OCI-LY7 (cell line): ENCODE data around the gene ANO6. TPM values are rescaled to one million over a fixed set of nuclear protein-coding genes. Genes with fewer than 3 reads are reported as not detected.
"Not testable (repeated sequence)": the region's sequence is repeated elsewhere in the genome, so short reads cannot be mapped to it uniquely, and the experiment has no call there.

Source experiments
- BruUV-seq: library from RNA; stranded (reverse); fragments of 400-500 nt; replicated peaks from 2 replicates; lab custom pipeline; 2021; lab: Mats Ljungman, UMichigan
- CTCF ChIA-PET: fragments of 300-600 bp; sonication (Branson Sonifier 250); formaldehyde crosslinking; loops from one replicate; lab custom pipeline; 2022; ENCODE audit warnings: antibody characterized with exemption; ENCODE audit not compliant: unreplicated experiment; lab: Charles Lee
- POLR2A ChIA-PET: fragments of 300-600 bp; sonication (Branson Sonifier 250); formaldehyde crosslinking; loops from one replicate; lab custom pipeline; 2022; ENCODE audit warnings: antibody characterized with exemption; lab: Charles Lee
- DNase-seq: peaks from one replicate; pipeline ENCODE4 v3.0.0-alpha.2; 2015; ENCODE audit warnings: low spot score
- H2AFZ ChIP-seq: fragments of 200-600 bp; sonication (generic), shearing (Covaris generic); 2 replicates; pipeline ENCODE4 v1.6.1; 2014; ENCODE audit warnings: mild to moderate bottlenecking, antibody characterized with exemption, low read length, moderate library complexity
- H3K27ac ChIP-seq: fragments of 200-600 bp; sonication (generic); 2 replicates; pipeline ENCODE4 v1.5.1; 2014; ENCODE audit warnings: mixed run types, low read depth, mild to moderate bottlenecking, moderate library complexity, low read length, inconsistent platforms; ENCODE audit not compliant: poor library complexity, severe bottlenecking
- H3K36me3 ChIP-seq: fragments of 200-600 bp; sonication (generic); 2 replicates; pipeline ENCODE4 v1.6.1; 2014; ENCODE audit warnings: mild to moderate bottlenecking, antibody characterized with exemption, low read length, moderate library complexity, mixed read lengths; ENCODE audit not compliant: insufficient read depth
- H3K4me1 ChIP-seq: fragments of 200-600 bp; sonication (generic); 2 replicates; pipeline ENCODE4 v1.5.1; 2014; ENCODE audit warnings: mild to moderate bottlenecking, low read length; ENCODE audit not compliant: insufficient read depth, poor library complexity, severe bottlenecking
- H3K4me2 ChIP-seq: fragments of 200-600 bp; sonication (generic); 2 replicates; pipeline ENCODE4 v1.6.1; 2014; ENCODE audit warnings: mild to moderate bottlenecking, low read length
- H3K4me3 ChIP-seq: fragments of 200-600 bp; sonication (generic); 2 replicates; pipeline ENCODE4 v1.5.1; 2014; ENCODE audit warnings: mild to moderate bottlenecking, low read depth, low read length; ENCODE audit not compliant: poor library complexity, severe bottlenecking
- H3K79me2 ChIP-seq: fragments of 200-600 bp; sonication (generic); 2 replicates; pipeline ENCODE4 v1.6.1; 2016; ENCODE audit warnings: low read depth, mild to moderate bottlenecking, low read length, moderate library complexity, mixed read lengths; ENCODE audit not compliant: insufficient read depth
- H3K9me2 ChIP-seq: fragments of 200-600 bp; sonication (generic); 2 replicates; pipeline ENCODE4 v1.6.1; 2016; ENCODE audit warnings: mild to moderate bottlenecking, low read length, mixed read lengths; ENCODE audit not compliant: insufficient read depth
- H3K9me3 ChIP-seq: fragments of 200-600 bp; sonication (generic); 2 replicates; pipeline ENCODE4 v1.6.1; 2014; ENCODE audit warnings: mild to moderate bottlenecking, mixed run types, low read length, mixed read lengths
- H4K20me1 ChIP-seq: fragments of 200-600 bp; sonication (generic); 2 replicates; pipeline ENCODE4 v1.6.1; 2014; ENCODE audit warnings: mild to moderate bottlenecking, antibody characterized with exemption, low read length, moderate library complexity, mixed read lengths; ENCODE audit not compliant: insufficient read depth
- CTCF ChIP-seq: fragments of 200-600 bp; sonication (generic); conservative IDR thresholded peaks from 2 replicates; pipeline ENCODE4 v1.5.1; 2014; ENCODE audit warnings: mild to moderate bottlenecking, antibody characterized with exemption, low read length, moderate library complexity, mixed read lengths
- EZH2phosphoT487 ChIP-seq: fragments of 200-600 bp; sonication (generic); IDR thresholded peaks from 2 replicates; pipeline ENCODE4 v1.6.1; 2018; ENCODE audit warnings: low read depth, borderline replicate concordance, mild to moderate bottlenecking, mixed run types, antibody characterized with exemption, low read length, moderate library complexity, mixed read lengths
- intact Hi-C: fragments of 100-400 bp; cut with micrococcal nuclease; formaldehyde crosslinking; loops from one replicate; pipeline ENCODE4 v1.10.0; 2022; ENCODE audit not compliant: unreplicated experiment
- total RNA-seq, 2 experiments: library from RNA; depleted of rRNA in 1 of 2; stranded (reverse); fragments of >200 nt in 1 of 2; shearing (Covaris generic) in 1 of 2; gene quantifications; 2 replicates each; pipeline ENCODE4 v1.2.3, GENCODE V29; 2014 to 2022

Gene ANO6
- total RNA-seq, 2 experiments from 2014 or later: 15.0 to 17.7 TPM

DNA sequence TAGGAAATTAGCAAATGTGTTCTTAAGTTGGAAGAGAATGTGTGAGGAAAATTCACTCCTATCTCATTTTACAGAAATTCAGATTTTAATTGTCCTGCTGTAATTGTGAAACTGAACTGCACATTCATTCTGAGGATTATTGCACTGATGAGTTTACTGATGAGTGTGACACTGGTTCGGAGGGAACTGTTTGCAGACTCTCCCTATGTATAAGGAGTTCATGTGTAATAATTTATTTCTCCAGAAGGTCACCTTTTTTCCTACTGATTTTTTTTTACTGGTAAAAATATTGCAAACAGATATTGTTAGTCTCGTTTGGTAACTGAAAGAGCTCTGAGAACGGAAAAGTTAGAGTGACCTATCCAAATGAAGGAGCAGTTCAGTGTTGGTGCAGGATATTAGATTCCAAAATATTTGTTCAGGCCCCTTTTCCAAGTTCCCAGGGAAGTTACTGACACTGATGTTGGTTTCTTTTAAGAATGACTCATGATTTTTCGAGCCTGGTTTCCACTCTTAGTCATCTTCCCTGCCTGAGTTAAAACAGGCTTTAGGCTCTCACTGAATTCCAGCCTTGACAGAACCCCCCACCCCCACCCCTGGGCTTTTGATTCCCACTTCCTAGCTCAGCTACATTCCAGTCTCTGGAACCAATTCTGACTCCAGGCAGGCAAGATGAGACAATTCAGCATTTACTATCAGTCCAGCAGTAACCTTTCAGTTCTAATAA, 18.4 kb downstream of the ANO6 start:
- H3K4me1 ChIP-seq: no peaks in the 10 kb centered on the region
- intact Hi-C loops: no loop called here
- no peaks in the 10 kb centered on the region for H3K9me2 ChIP-seq
- H3K4me2 ChIP-seq: no peak overlapping the region
- H3K9me3 ChIP-seq: no peaks in the 10 kb centered on the region
- no peak for TF ChIP-seq CTCF
- no peak for TF ChIP-seq EZH2phosphoT487
- ChIA-PET POLR2A (interaction anchor here (0.6 to 0.7 kb wide), 2 partner anchors 29 to 61 kb away, joined by 3 read pairs; no protein-coding TSS in a partner anchor), CTCF (no interaction called here)
- no peaks in the 10 kb centered on the region for H3K79me2 ChIP-seq
- no peaks in the 10 kb centered on the region for H3K36me3 ChIP-seq
- H2AFZ ChIP-seq: no peak overlapping the region
- no peak for DNase-seq
- no peak overlapping the region for H3K27ac ChIP-seq
- no TSS peak for BruUV-seq
- H4K20me1 ChIP-seq: no peaks in the 10 kb centered on the region
- no peak overlapping the region for H3K4me3 ChIP-seq

- Histone ChIP-seq H3K79me2 (no peaks in the 10 kb centered on the region), H2AFZ (no peak overlapping the region), H4K20me1 (no peaks in the 10 kb centered on the region), H3K4me2 (no peak overlapping the region), H3K4me3 (no peak overlapping the region), H3K9me2 (no peaks in the 10 kb centered on the region), H3K9me3 (no peaks in the 10 kb centered on the region), H3K27ac (no peak overlapping the region), H3K4me1 (no peaks in the 10 kb centered on the region), H3K36me3 (no peaks in the 10 kb centered on the region)
- intact Hi-C loops: no loop called here
- CTCF ChIA-PET: no interaction called here
- POLR2A ChIA-PET: no interaction called here
- TF ChIP-seq EZH2phosphoT487 (no peak), CTCF (no peak)
- BruUV-seq: no TSS peak
- DNase-seq: no peak
Measured at GRCh38 chr12:45235087-45236025, 19.5 kb downstream of the ANO6 start.

- intact Hi-C loops, H3K4me3 ChIP-seq, H3K9me2 ChIP-seq, BruUV-seq, H3K79me2 ChIP-seq, POLR2A ChIA-PET, H3K36me3 ChIP-seq, H3K27ac ChIP-seq, DNase-seq, H3K4me2 ChIP-seq, H4K20me1 ChIP-seq, H2AFZ ChIP-seq, H3K4me1 ChIP-seq, H3K9me3 ChIP-seq: not testable (repeated sequence)
- CTCF ChIA-PET: interaction anchor here (0.6 kb wide), 1 partner anchor 493 kb away, joined by 4 read pairs; no protein-coding TSS in a partner anchor
Measured at GRCh38 chr12:45236383-45236782, 20.5 kb downstream of the ANO6 start.
